GM19099 (cell line): ENCODE data around the gene JPH4.

ENCODE experiments used
- POLR2A ChIP-seq: IDR thresholded peaks from 3 replicates; pipeline ENCODE4 v1.6.1; 2011; ENCODE audit warnings: low read depth; ENCODE audit not compliant: insufficient read length; ENCODE audit errors: extremely low read depth

JPH4 gene

GRCh38 chr14:23613242-23614070 lies 34.9 kb upstream of the JPH4 start:
- no peak for TF ChIP-seq POLR2A

- TF ChIP-seq POLR2A: no peak
These were observed 34.2 kb upstream of the JPH4 start for GRCh38 chr14:23612802-23613201.

- no peak for TF ChIP-seq POLR2A
These were observed 33.8 kb upstream of the JPH4 start for GRCh38 chr14:23612354-23612732.

GRCh38 chr14:23610815-23611289 lies 32.3 kb upstream of the JPH4 start:
- no peak for TF ChIP-seq POLR2A

- no peak for TF ChIP-seq POLR2A
These were observed 31.7 kb upstream of the JPH4 start for GRCh38 chr14:23610090-23610814.

- TF ChIP-seq POLR2A: no peak
These were observed 30.4 kb upstream of the JPH4 start for GRCh38 chr14:23609001-23609400.

GRCh38 chr14:23608454-23608853 lies 29.9 kb upstream of the JPH4 start:
- TF ChIP-seq POLR2A: no peak

GRCh38 chr14:23605931-23606585 lies 27.5 kb upstream of the JPH4 start:
- TF ChIP-seq POLR2A: peak; percentile 32

- no peak for TF ChIP-seq POLR2A
These were observed 26.1 kb upstream of the JPH4 start for GRCh38 chr14:23604675-23605170.

- no peak for TF ChIP-seq POLR2A
These were observed 25.6 kb upstream of the JPH4 start for GRCh38 chr14:23604148-23604547.

GRCh38 chr14:23603103-23603502 lies 24.5 kb upstream of the JPH4 start:
- no peak for TF ChIP-seq POLR2A

- no peak for TF ChIP-seq POLR2A
These were observed 23.8 kb upstream of the JPH4 start for GRCh38 chr14:23602181-23603095.

GRCh38 chr14:23601845-23602180 lies 23.2 kb upstream of the JPH4 start:
- TF ChIP-seq POLR2A: no peak

GRCh38 chr14:23601424-23601823 lies 22.8 kb upstream of the JPH4 start:
- TF ChIP-seq POLR2A: no peak
